ENCODE measurements around the gene CDH18.

GRCh38 chr5:19806756-19807155 lies 181.2 kb downstream of the CDH18 start:
- TF ChIP-seq CTCF (IDR thresholded peaks at IDR 0.05): no peak
- TF ChIP-seq POLR2A (IDR thresholded peaks at IDR 0.05): no peak
